Measurements from ENCODE around the gene TMEM141. TPM values are rescaled to one million over a fixed set of nuclear protein-coding genes. Genes with fewer than 3 reads are reported as not detected.

TMEM141 gene
- total and polyA plus RNA-seq, 2 of the 8 experiments (the other 6 are each of a cell fraction or from before 2014, with no cell fraction given) = 51.1 to 137 TPM

- TF ChIP-seq SAP30 (IDR thresholded peaks at IDR 0.05; ENCODE audit: insufficient read depth, insufficient replicate concordance, low read length) (no peak), SRF (IDR thresholded peaks at IDR 0.05; ENCODE audit: low read depth, low read length) (no peak), ATF2 (IDR thresholded peaks at IDR 0.05; ENCODE audit: low read length) (no peak), CREB1 (IDR thresholded peaks at IDR 0.05) (no peak), KDM4A (IDR thresholded peaks at IDR 0.05; ENCODE audit: low read depth, low read length, severe bottlenecking) (no peak), SUZ12 (IDR thresholded peaks at IDR 0.05; ENCODE audit: low read length) (no peak)
These were observed 36.8 kb downstream of the TMEM141 start (continued) for GRCh38 chr9:136827794-136828473.

All from H1 (cell line).